ENCODE data around the gene ZNF675. TPM values are rescaled to one million over a fixed set of nuclear protein-coding genes. Genes with fewer than 3 reads are reported as not detected.
"Not testable (repeated sequence)": the region's sequence is repeated elsewhere in the genome, so short reads cannot be mapped to it uniquely, and the experiment has no call there.

The ZNF675 gene
- total RNA-seq, 1 donor from 2014 or later = 5.9 TPM

- Mint-ChIP-seq H3K36me3 (ENCODE audit: low read depth) (no peaks in the 10 kb centered on the region), H3K4me1 (ENCODE audit: low read depth) (no peaks in the 10 kb centered on the region), H3K4me3 (ENCODE audit: unreplicated experiment) (no peak overlapping the region), H3K9me3 (ENCODE audit: low read depth) (peaks cover 23% of the 10 kb centered on the region), H3K27me3 (ENCODE audit: low read depth) (no peaks in the 10 kb centered on the region), H3K27ac (ENCODE audit: unreplicated experiment) (no peak overlapping the region)
- TF ChIP-seq CTCF (IDR thresholded peaks at IDR 0.05) = no peak
- DNase-seq (ENCODE audit: low spot score) = no peak
These were observed 19.6 kb upstream of the ZNF675 start for GRCh38 chr19:23706657-23707056.

- DNase-seq (ENCODE audit: low spot score) = no peak
- no peak overlapping the region for H3K4me3 Mint-ChIP-seq (ENCODE audit: unreplicated experiment)
- H3K4me1 Mint-ChIP-seq (ENCODE audit: low read depth) = peaks cover 3% of the 10 kb centered on the region
- no peaks in the 10 kb centered on the region for H3K36me3 Mint-ChIP-seq (ENCODE audit: low read depth)
- TF ChIP-seq CTCF (IDR thresholded peaks at IDR 0.05) = no peak
- H3K9me3 Mint-ChIP-seq (ENCODE audit: low read depth) = peaks cover 16% of the 10 kb centered on the region
- no peaks in the 10 kb centered on the region for H3K27me3 Mint-ChIP-seq (ENCODE audit: low read depth)
- H3K27ac Mint-ChIP-seq (ENCODE audit: unreplicated experiment) = no peak overlapping the region
These were observed 12.5 kb upstream of the ZNF675 start for GRCh38 chr19:23699521-23699860.

- Mint-ChIP-seq H3K4me3 (ENCODE audit: unreplicated experiment) (no peak overlapping the region), H3K36me3 (ENCODE audit: low read depth) (no peaks in the 10 kb centered on the region), H3K4me1 (ENCODE audit: low read depth) (peaks cover 3% of the 10 kb centered on the region), H3K27ac (ENCODE audit: unreplicated experiment) (no peak overlapping the region), H3K27me3 (ENCODE audit: low read depth) (no peaks in the 10 kb centered on the region), H3K9me3 (ENCODE audit: low read depth) (peaks cover 16% of the 10 kb centered on the region)
- no peak for DNase-seq (ENCODE audit: low spot score)
- no peak for TF ChIP-seq CTCF (IDR thresholded peaks at IDR 0.05)
These were observed 11.9 kb upstream of the ZNF675 start for GRCh38 chr19:23698711-23699520.

- H3K27ac Mint-ChIP-seq (ENCODE audit: unreplicated experiment); DNase-seq (ENCODE audit: low spot score); H3K4me3 Mint-ChIP-seq (ENCODE audit: unreplicated experiment); H3K36me3 Mint-ChIP-seq (ENCODE audit: low read depth); H3K4me1 Mint-ChIP-seq (ENCODE audit: low read depth); H3K9me3 Mint-ChIP-seq (ENCODE audit: low read depth); H3K27me3 Mint-ChIP-seq (ENCODE audit: low read depth): not testable (repeated sequence)
These were observed 5.9 kb upstream of the ZNF675 start for GRCh38 chr19:23692937-23693336.

GRCh38 chr19:23673132-23673531 lies 13.9 kb downstream of the ZNF675 start:
- Mint-ChIP-seq H3K9me3 (ENCODE audit: low read depth) (peaks cover 14% of the 10 kb centered on the region), H3K36me3 (ENCODE audit: low read depth) (peaks cover 5% of the 10 kb centered on the region), H3K27ac (ENCODE audit: unreplicated experiment) (no peak overlapping the region), H3K27me3 (ENCODE audit: low read depth) (no peaks in the 10 kb centered on the region), H3K4me1 (ENCODE audit: low read depth) (peaks cover 7% of the 10 kb centered on the region), H3K4me3 (ENCODE audit: unreplicated experiment) (no peak overlapping the region)
- no peak for TF ChIP-seq CTCF (IDR thresholded peaks at IDR 0.05)
- no peak for DNase-seq (ENCODE audit: low spot score)

GRCh38 chr19:23668606-23669005 lies 18.4 kb downstream of the ZNF675 start:
- not testable (repeated sequence) for DNase-seq (ENCODE audit: low spot score); H3K27me3 Mint-ChIP-seq (ENCODE audit: low read depth); H3K27ac Mint-ChIP-seq (ENCODE audit: unreplicated experiment); H3K9me3 Mint-ChIP-seq (ENCODE audit: low read depth); H3K4me3 Mint-ChIP-seq (ENCODE audit: unreplicated experiment); H3K4me1 Mint-ChIP-seq (ENCODE audit: low read depth)
- peaks cover 10% of the 10 kb centered on the region for H3K36me3 Mint-ChIP-seq (ENCODE audit: low read depth)

All from chondrocyte (in vitro differentiated cells).